ENCODE data around the gene AK5.
"Not testable (repeated sequence)": the region's sequence is repeated elsewhere in the genome, so short reads cannot be mapped to it uniquely, and the experiment has no call there.

Gene AK5

GRCh38 chr1:77506771-77507170, 225.0 kb downstream of the AK5 start:
- no peak for TF ChIP-seq CTCF (IDR thresholded peaks at IDR 0.05; ENCODE audit: insufficient read depth, low read length, missing control alignments)
- ChIA-PET POLR2A (no interaction called here), CTCF (interaction anchor here (1.0 kb wide), 1 partner anchor 8 kb away, joined by 4 read pairs; no protein-coding TSS in a partner anchor)
- H3K4me3 ChIP-seq (ENCODE audit: low read depth, low read length): no peak overlapping the region
- DNase-seq (ENCODE audit: low read depth, low spot score): no peak

GRCh38 chr1:77509051-77509492, 227.3 kb downstream of the AK5 start:
- no peak for TF ChIP-seq CTCF (IDR thresholded peaks at IDR 0.05; ENCODE audit: insufficient read depth, low read length, missing control alignments)
- H3K4me3 ChIP-seq (ENCODE audit: low read depth, low read length): no peak overlapping the region
- CTCF ChIA-PET: interaction anchor here (1.2 to 1.4 kb wide), 2 partner anchors 24 to 28 kb away, joined by 3 to 8 read pairs; no protein-coding TSS in a partner anchor
- no peak for DNase-seq (ENCODE audit: low read depth, low spot score)
- POLR2A ChIA-PET: no interaction called here

- TF ChIP-seq CTCF (IDR thresholded peaks at IDR 0.05; ENCODE audit: insufficient read depth, low read length, missing control alignments): no peak
- ChIA-PET POLR2A (no interaction called here), CTCF (interaction anchor here (0.9 to 1.4 kb wide), 3 partner anchors 8 to 27 kb away, joined by 3 to 8 read pairs (median 3); no protein-coding TSS in a partner anchor)
- no peak for DNase-seq (ENCODE audit: low read depth, low spot score)
- H3K4me3 ChIP-seq (ENCODE audit: low read depth, low read length): no peak overlapping the region
Measured at GRCh38 chr1:77509898-77510297, 228.1 kb downstream of the AK5 start.

- DNase-seq (ENCODE audit: low read depth, low spot score): peak; percentile 93
- ChIA-PET POLR2A (interaction anchor here (1.3 kb wide), 1 partner anchor 22 kb away, joined by 4 read pairs; no protein-coding TSS in a partner anchor), CTCF (interaction anchor here (0.9 to 1.0 kb wide), 3 partner anchors 25 to 230 kb away, joined by 3 read pairs; no protein-coding TSS in a partner anchor)
- no peak overlapping the region for H3K4me3 ChIP-seq (ENCODE audit: low read depth, low read length)
- TF ChIP-seq CTCF (IDR thresholded peaks at IDR 0.05; ENCODE audit: insufficient read depth, low read length, missing control alignments): no peak
Measured at GRCh38 chr1:77511440-77511840, 229.6 kb downstream of the AK5 start.

GRCh38 chr1:77512650-77513049, 230.8 kb downstream of the AK5 start:
- DNase-seq (ENCODE audit: low read depth, low spot score); H3K4me3 ChIP-seq (ENCODE audit: low read depth, low read length); CTCF ChIA-PET: not testable (repeated sequence)
- POLR2A ChIA-PET: interaction anchor here (3.1 kb wide), 1 partner anchor 24 kb away, joined by 12 read pairs; no protein-coding TSS in a partner anchor

GRCh38 chr1:77513839-77514763, 232.3 kb downstream of the AK5 start:
- ChIA-PET POLR2A (interaction anchor here (2.5 to 3.1 kb wide), 2 partner anchors 23 to 25 kb away, joined by 12 to 16 read pairs; no protein-coding TSS in a partner anchor), CTCF (interaction anchor here (1.1 to 3.8 kb wide), 4 partner anchors 8 to 169 kb away, joined by 4 to 27 read pairs (median 4); no protein-coding TSS in a partner anchor)
- peak; percentile 70 for DNase-seq (ENCODE audit: low read depth, low spot score)
- TF ChIP-seq CTCF (IDR thresholded peaks at IDR 0.05; ENCODE audit: insufficient read depth, low read length, missing control alignments): no peak
- no peak overlapping the region for H3K4me3 ChIP-seq (ENCODE audit: low read depth, low read length)
